Neural cell (in vitro differentiated cells): ENCODE data around the gene PHGDH. TPM values are rescaled to one million over a fixed set of nuclear protein-coding genes. Genes with fewer than 3 reads are reported as not detected.

Experiments used
- H2AFZ ChIP-seq: fragments of 200-600, 300-800 bp; sonication (generic), shearing (Covaris generic); 2 replicates; pipeline ENCODE4 v1.6.0; 2014; ENCODE audit warnings: low read depth, mild to moderate bottlenecking, antibody characterized with exemption, low read length, moderate library complexity
- H3F3A ChIP-seq: fragments of 200-600 bp; shearing (Covaris generic); 2 replicates; pipeline ENCODE4 v1.6.1; 2016; ENCODE audit warnings: mild to moderate bottlenecking, moderate library complexity, mixed read lengths, antibody characterized with exemption, low read length; ENCODE audit not compliant: insufficient read depth, poor library complexity, severe bottlenecking
- H3K27ac ChIP-seq: fragments of 200-600, 300-800 bp; sonication (generic), shearing (Covaris generic); 2 replicates; pipeline ENCODE4 v1.5.1; 2014; ENCODE audit warnings: mild to moderate bottlenecking, low read length, moderate library complexity
- H3K27me3 ChIP-seq: fragments of 300-800, 200-600 bp; sonication (generic), shearing (Covaris generic); 2 replicates; pipeline ENCODE4 v1.6.0; 2014; ENCODE audit warnings: mild to moderate bottlenecking, low read depth, low read length, moderate library complexity; ENCODE audit not compliant: insufficient read depth
- H3K36me3 ChIP-seq: fragments of 300-800, 200-600 bp; sonication (generic), shearing (Covaris generic); 2 replicates; pipeline ENCODE4 v1.5.1; 2014; ENCODE audit warnings: mild to moderate bottlenecking, antibody characterized with exemption, low read length, moderate library complexity; ENCODE audit not compliant: insufficient read depth
- H3K4me2 ChIP-seq: fragments of 300-800, 200-600 bp; sonication (generic), shearing (Covaris generic); 2 replicates; pipeline ENCODE4 v1.6.0; 2014; ENCODE audit warnings: mild to moderate bottlenecking, low read length
- H3K4me3 ChIP-seq: fragments of 300-800, 200-600 bp; sonication (generic), shearing (Covaris generic); 2 replicates; pipeline ENCODE4 v1.5.1; 2014; ENCODE audit warnings: mild to moderate bottlenecking, low read length, moderate library complexity
- H3K79me2 ChIP-seq: fragments of 200-600 bp; shearing (Covaris generic); replicated peaks from 2 replicates; pipeline ENCODE4 v1.6.0; 2014; ENCODE audit warnings: mild to moderate bottlenecking, low read length, moderate library complexity; ENCODE audit not compliant: insufficient read depth
- H3K9ac ChIP-seq: fragments of 300-800, 200-600 bp; sonication (generic), shearing (Covaris generic); 2 replicates; pipeline ENCODE4 v1.6.1; 2016; ENCODE audit warnings: mild to moderate bottlenecking, low read length, mixed read lengths
- H3K9me2 ChIP-seq: fragments of 200-600 bp; shearing (Covaris generic); 2 replicates; pipeline ENCODE4 v1.6.1; 2016; ENCODE audit warnings: mild to moderate bottlenecking, low read length, mixed read lengths; ENCODE audit not compliant: insufficient read depth
- H3K9me3 ChIP-seq: fragments of 200-600, 300-800 bp; sonication (generic), shearing (Covaris generic); 2 replicates; pipeline ENCODE4 v1.6.1; 2016; ENCODE audit warnings: mild to moderate bottlenecking, mixed run types, low read length, moderate library complexity, mixed read lengths
- H4K20me1 ChIP-seq: fragments of 200-600 bp; shearing (Covaris generic); 2 replicates; pipeline ENCODE4 v1.6.1; 2016; ENCODE audit warnings: mild to moderate bottlenecking, mixed run types; ENCODE audit not compliant: insufficient read depth
- EP300 ChIP-seq: fragments of 450-650 bp; conservative IDR thresholded peaks from 2 replicates; pipeline ENCODE4 v1.6.1; 2014; ENCODE audit warnings: antibody characterized with exemption, mild to moderate bottlenecking, moderate library complexity; ENCODE audit not compliant: poor library complexity, severe bottlenecking
- EZH2 ChIP-seq: fragments of 200-600, 300-800 bp; shearing (Covaris generic), sonication (generic); IDR thresholded peaks from 2 replicates; pipeline ENCODE4 v1.6.1; 2014; ENCODE audit warnings: antibody characterized with exemption, low read length, borderline replicate concordance, mild to moderate bottlenecking; ENCODE audit not compliant: insufficient read depth, poor library complexity, severe bottlenecking
- MXI1 ChIP-seq: fragments of 450-650 bp; conservative IDR thresholded peaks from 2 replicates; pipeline ENCODE4 v1.6.1; 2014; ENCODE audit warnings: antibody characterized with exemption, mild to moderate bottlenecking; ENCODE audit not compliant: poor library complexity, severe bottlenecking
- POLR2AphosphoS5 ChIP-seq: IDR thresholded peaks from 2 replicates; pipeline ENCODE4 v1.6.1; 2012
- RAD21 ChIP-seq: fragments of 450-650 bp; conservative IDR thresholded peaks from 2 replicates; pipeline ENCODE4 v1.6.1; 2014; ENCODE audit warnings: antibody characterized with exemption, mild to moderate bottlenecking, moderate library complexity
- SMC3 ChIP-seq: fragments of 450-650 bp; conservative IDR thresholded peaks from 2 replicates; pipeline ENCODE4 v1.6.1; 2014; ENCODE audit warnings: antibody characterized with exemption, mild to moderate bottlenecking, moderate library complexity; ENCODE audit not compliant: poor library complexity
- TAF1 ChIP-seq: IDR thresholded peaks from 2 replicates; pipeline ENCODE4 v1.6.1; 2012; ENCODE audit warnings: low read depth
- polyA plus RNA-seq: library from polyadenylated mRNA; depleted of rRNA; stranded (reverse); fragments of >200 nt; gene quantifications from 2 replicates; pipeline ENCODE4 v1.2.3, GENCODE V29; 2014
- TF ChIP-seq, protein P1 (sequence below): fragments of 450-650 bp; IDR thresholded peaks from 2 replicates; pipeline ENCODE4 v1.5.1; 2014; ENCODE audit warnings: antibody characterized with exemption, mild to moderate bottlenecking, moderate library complexity; ENCODE audit not compliant: poor library complexity, severe bottlenecking
- TF ChIP-seq, protein P2 (sequence below): IDR thresholded peaks from 2 replicates; pipeline ENCODE4 v1.6.1; 2012; ENCODE audit warnings: borderline replicate concordance

PHGDH gene
- polyA plus RNA-seq, 1 donor from 2014 or later: 11.8 TPM

DNA sequence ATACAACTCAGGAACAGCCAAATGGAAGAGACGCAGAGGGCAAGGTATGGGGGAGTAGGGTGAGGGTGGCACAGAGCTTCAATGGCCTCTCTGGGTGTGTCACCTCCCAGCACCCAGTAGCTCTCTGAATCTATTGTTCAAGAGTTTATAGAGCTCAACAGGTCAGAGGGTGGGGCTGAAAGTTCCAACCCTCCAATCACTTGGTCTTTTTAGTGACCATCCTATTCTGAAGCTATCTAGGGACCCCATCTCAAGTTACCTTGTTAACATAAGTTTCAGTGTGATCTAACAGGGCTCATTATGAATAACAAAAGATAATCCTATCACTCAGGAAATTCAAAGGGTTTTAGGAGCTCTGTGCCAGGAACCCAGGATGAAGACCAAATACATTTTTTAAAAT lies 32.5 kb upstream of the PHGDH start:
- H3K79me2 ChIP-seq: no peaks in the 10 kb centered on the region
- H3K9me2 ChIP-seq: no peaks in the 10 kb centered on the region
- H3K27ac ChIP-seq: no peak overlapping the region
- H3K4me3 ChIP-seq: no peak overlapping the region
- H3F3A ChIP-seq: no peaks in the 10 kb centered on the region
- H3K27me3 ChIP-seq: no peaks in the 10 kb centered on the region
- TF ChIP-seq POLR2AphosphoS5 (no peak), RAD21 (no peak), EP300 (no peak)
- H3K36me3 ChIP-seq: no peaks in the 10 kb centered on the region
- H3K9me3 ChIP-seq: no peaks in the 10 kb centered on the region
- H3K9ac ChIP-seq: no peak overlapping the region
- H3K4me2 ChIP-seq: no peak overlapping the region
- no peak overlapping the region for H2AFZ ChIP-seq
- H4K20me1 ChIP-seq: no peaks in the 10 kb centered on the region

DNA sequence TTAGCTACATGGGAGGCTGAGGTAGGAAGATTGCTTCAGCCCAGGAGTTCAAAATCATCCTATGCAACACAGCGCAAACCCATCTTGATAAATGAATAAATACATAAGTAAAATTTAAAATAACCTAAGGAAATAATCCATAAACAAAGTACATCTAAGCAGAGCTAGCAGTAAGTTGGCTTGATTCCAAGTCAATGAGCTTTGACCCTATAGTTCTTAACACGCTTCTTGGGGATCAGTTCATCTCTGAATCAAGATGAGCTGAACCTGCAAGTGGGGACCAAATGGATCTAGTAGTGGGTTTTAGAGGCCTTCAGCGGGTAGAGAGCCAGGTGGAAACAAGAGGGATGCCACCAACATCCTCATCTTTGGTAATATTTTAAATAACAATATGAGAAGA lies 31.5 kb upstream of the PHGDH start:
- Histone ChIP-seq H3K9me3 (no peaks in the 10 kb centered on the region), H3K4me2 (no peak overlapping the region), H4K20me1 (no peaks in the 10 kb centered on the region), H3K9me2 (no peaks in the 10 kb centered on the region), H3K27ac (no peak overlapping the region), H2AFZ (no peak overlapping the region), H3K36me3 (no peaks in the 10 kb centered on the region), H3F3A (no peaks in the 10 kb centered on the region), H3K27me3 (no peaks in the 10 kb centered on the region), H3K79me2 (no peaks in the 10 kb centered on the region), H3K4me3 (no peak overlapping the region), H3K9ac (no peak overlapping the region)
- TF ChIP-seq TAF1 (no peak), POLR2AphosphoS5 (no peak), RAD21 (no peak), EZH2 (no peak), SMC3 (no peak), MXI1 (no peak), EP300 (no peak)
- TF ChIP-seq, protein P1, sequence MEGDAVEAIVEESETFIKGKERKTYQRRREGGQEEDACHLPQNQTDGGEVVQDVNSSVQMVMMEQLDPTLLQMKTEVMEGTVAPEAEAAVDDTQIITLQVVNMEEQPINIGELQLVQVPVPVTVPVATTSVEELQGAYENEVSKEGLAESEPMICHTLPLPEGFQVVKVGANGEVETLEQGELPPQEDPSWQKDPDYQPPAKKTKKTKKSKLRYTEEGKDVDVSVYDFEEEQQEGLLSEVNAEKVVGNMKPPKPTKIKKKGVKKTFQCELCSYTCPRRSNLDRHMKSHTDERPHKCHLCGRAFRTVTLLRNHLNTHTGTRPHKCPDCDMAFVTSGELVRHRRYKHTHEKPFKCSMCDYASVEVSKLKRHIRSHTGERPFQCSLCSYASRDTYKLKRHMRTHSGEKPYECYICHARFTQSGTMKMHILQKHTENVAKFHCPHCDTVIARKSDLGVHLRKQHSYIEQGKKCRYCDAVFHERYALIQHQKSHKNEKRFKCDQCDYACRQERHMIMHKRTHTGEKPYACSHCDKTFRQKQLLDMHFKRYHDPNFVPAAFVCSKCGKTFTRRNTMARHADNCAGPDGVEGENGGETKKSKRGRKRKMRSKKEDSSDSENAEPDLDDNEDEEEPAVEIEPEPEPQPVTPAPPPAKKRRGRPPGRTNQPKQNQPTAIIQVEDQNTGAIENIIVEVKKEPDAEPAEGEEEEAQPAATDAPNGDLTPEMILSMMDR: no peak
- TF ChIP-seq, protein P2, sequence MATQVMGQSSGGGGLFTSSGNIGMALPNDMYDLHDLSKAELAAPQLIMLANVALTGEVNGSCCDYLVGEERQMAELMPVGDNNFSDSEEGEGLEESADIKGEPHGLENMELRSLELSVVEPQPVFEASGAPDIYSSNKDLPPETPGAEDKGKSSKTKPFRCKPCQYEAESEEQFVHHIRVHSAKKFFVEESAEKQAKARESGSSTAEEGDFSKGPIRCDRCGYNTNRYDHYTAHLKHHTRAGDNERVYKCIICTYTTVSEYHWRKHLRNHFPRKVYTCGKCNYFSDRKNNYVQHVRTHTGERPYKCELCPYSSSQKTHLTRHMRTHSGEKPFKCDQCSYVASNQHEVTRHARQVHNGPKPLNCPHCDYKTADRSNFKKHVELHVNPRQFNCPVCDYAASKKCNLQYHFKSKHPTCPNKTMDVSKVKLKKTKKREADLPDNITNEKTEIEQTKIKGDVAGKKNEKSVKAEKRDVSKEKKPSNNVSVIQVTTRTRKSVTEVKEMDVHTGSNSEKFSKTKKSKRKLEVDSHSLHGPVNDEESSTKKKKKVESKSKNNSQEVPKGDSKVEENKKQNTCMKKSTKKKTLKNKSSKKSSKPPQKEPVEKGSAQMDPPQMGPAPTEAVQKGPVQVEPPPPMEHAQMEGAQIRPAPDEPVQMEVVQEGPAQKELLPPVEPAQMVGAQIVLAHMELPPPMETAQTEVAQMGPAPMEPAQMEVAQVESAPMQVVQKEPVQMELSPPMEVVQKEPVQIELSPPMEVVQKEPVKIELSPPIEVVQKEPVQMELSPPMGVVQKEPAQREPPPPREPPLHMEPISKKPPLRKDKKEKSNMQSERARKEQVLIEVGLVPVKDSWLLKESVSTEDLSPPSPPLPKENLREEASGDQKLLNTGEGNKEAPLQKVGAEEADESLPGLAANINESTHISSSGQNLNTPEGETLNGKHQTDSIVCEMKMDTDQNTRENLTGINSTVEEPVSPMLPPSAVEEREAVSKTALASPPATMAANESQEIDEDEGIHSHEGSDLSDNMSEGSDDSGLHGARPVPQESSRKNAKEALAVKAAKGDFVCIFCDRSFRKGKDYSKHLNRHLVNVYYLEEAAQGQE: no peak

DNA sequence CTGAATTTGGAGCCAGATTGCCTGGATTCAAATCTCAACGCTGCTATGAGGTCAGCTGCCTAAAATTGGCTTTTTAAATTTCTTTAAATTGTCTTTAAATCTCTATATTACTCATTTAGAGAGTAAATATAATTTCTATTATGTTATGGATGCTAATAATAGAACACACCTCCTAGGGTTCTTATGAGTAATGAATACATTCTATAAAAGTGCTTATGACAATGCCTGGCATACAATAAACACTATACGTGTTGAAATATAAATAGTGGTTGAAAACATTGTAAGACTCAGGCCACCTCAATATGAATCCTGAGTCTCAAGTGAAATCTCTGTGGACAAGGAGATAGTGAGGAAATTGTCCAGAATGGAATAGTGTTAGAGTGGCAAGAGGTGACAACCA lies 31.0 kb upstream of the PHGDH start:
- no peaks in the 10 kb centered on the region for H4K20me1 ChIP-seq
- no peak overlapping the region for H3K9ac ChIP-seq
- no peak overlapping the region for H3K4me2 ChIP-seq
- TF ChIP-seq, protein P1: no peak
- TF ChIP-seq TAF1: no peak
- no peaks in the 10 kb centered on the region for H3K9me3 ChIP-seq
- H2AFZ ChIP-seq: no peak overlapping the region
- H3K79me2 ChIP-seq: no peaks in the 10 kb centered on the region
- no peak overlapping the region for H3K4me3 ChIP-seq
- H3K27me3 ChIP-seq: no peaks in the 10 kb centered on the region
- H3K27ac ChIP-seq: no peak overlapping the region
- H3F3A ChIP-seq: no peaks in the 10 kb centered on the region
- no peaks in the 10 kb centered on the region for H3K36me3 ChIP-seq
- H3K9me2 ChIP-seq: no peaks in the 10 kb centered on the region
